Prostate gland (tissue), 2 donors: ENCODE data around the gene CLDN22.

ENCODE experiments used
- CTCF ChIP-seq, 4 experiments: fragments of 200-600 bp in 2 of 4; fragments of 450-650 bp in 2 of 4; sonication (generic) in 2 of 4; IDR thresholded peaks; 1 replicate in 3 of 4; 2 replicates in 1 of 4; pipeline ENCODE4 v1.5.1; 2016 to 2019; ENCODE audit warnings: antibody characterized with exemption in 4 of 4, mild to moderate bottlenecking in 2 of 4, moderate library complexity in 2 of 4
- POLR2A ChIP-seq: fragments of 450-650 bp; IDR thresholded peaks from one replicate; pipeline ENCODE4 v1.6.1; 2016; ENCODE audit warnings: antibody characterized with exemption, mild to moderate bottlenecking
- POLR2AphosphoS5 ChIP-seq: sonication (generic); formaldehyde crosslinking; IDR thresholded peaks from one replicate; pipeline ENCODE4 v1.6.1; 2017; ENCODE audit warnings: antibody characterized with exemption

GRCh38 chr4:183312841-183313240 is 7.2 kb downstream of the CLDN22 start:
- TF ChIP-seq CTCF (IDR thresholded peaks at IDR 0.05) (no peak), POLR2AphosphoS5 (no peak), POLR2A (no peak)
